Osteoblast (primary cell): ENCODE data around the gene DFFB. TPM values are rescaled to one million over a fixed set of nuclear protein-coding genes. Genes with fewer than 3 reads are reported as not detected.

ENCODE experiments used
- DNase-seq: peaks from one replicate; pipeline ENCODE4 v3.0.0; 2011; ENCODE audit warnings: low spot score, mixed read lengths; ENCODE audit not compliant: insufficient read length; ENCODE audit errors: missing footprints
- H2AFZ ChIP-seq: 2 replicates; pipeline ENCODE4 v1.6.0; 2011; ENCODE audit warnings: mild to moderate bottlenecking, low read length
- H3K27ac ChIP-seq: 2 replicates; pipeline ENCODE4 v1.5.1; 2011; ENCODE audit warnings: mild to moderate bottlenecking, low read depth, low read length, moderate library complexity
- H3K27me3 ChIP-seq: 2 replicates; pipeline ENCODE4 v1.6.0; 2012; ENCODE audit warnings: mild to moderate bottlenecking, control low read depth, inconsistent platforms, low read length, moderate library complexity; ENCODE audit not compliant: insufficient read depth
- H3K36me3 ChIP-seq: 2 replicates; pipeline ENCODE4 v1.5.1; 2011; ENCODE audit warnings: mild to moderate bottlenecking, low read length, control low read depth, moderate library complexity; ENCODE audit not compliant: insufficient read depth
- H3K4me1 ChIP-seq: 2 replicates; pipeline ENCODE4 v1.5.1; 2011; ENCODE audit warnings: mild to moderate bottlenecking, low read length, control low read depth, moderate library complexity; ENCODE audit not compliant: insufficient read depth
- H3K4me2 ChIP-seq: 2 replicates; pipeline ENCODE4 v1.6.0; 2011; ENCODE audit warnings: mild to moderate bottlenecking, low read length; ENCODE audit not compliant: insufficient read depth
- H3K4me3 ChIP-seq: fragments of 200-600 bp; sonication (generic); 3 replicates; pipeline ENCODE4 v1.5.1; 2012; ENCODE audit warnings: mild to moderate bottlenecking, low read length, inconsistent platforms; ENCODE audit not compliant: insufficient read depth
- H3K79me2 ChIP-seq: 2 replicates; pipeline ENCODE4 v1.6.0; 2012; ENCODE audit warnings: mild to moderate bottlenecking, low read length, control low read depth, inconsistent platforms; ENCODE audit not compliant: insufficient read depth
- H3K9me3 ChIP-seq: 2 replicates; pipeline ENCODE4 v1.5.1; 2011; ENCODE audit warnings: low read depth, low read length, control low read depth
- H4K20me1 ChIP-seq: 2 replicates; pipeline ENCODE4 v1.6.0; 2012; ENCODE audit warnings: mild to moderate bottlenecking, low read length, control low read depth; ENCODE audit not compliant: insufficient read depth
- total RNA-seq: library from RNA; depleted of rRNA; stranded (reverse); fragments of >200 nt; gene quantifications from 2 replicates; pipeline ENCODE4 v1.2.3, GENCODE V29; 2012
- TF ChIP-seq, protein P1 (sequence below): IDR thresholded peaks from 2 replicates; pipeline ENCODE4 v1.5.1; 2011; ENCODE audit warnings: mild to moderate bottlenecking, low read depth, low read length, moderate library complexity; ENCODE audit errors: extremely low read depth

DFFB gene
- total RNA-seq, 1 donor: 5.1 TPM

DNA sequence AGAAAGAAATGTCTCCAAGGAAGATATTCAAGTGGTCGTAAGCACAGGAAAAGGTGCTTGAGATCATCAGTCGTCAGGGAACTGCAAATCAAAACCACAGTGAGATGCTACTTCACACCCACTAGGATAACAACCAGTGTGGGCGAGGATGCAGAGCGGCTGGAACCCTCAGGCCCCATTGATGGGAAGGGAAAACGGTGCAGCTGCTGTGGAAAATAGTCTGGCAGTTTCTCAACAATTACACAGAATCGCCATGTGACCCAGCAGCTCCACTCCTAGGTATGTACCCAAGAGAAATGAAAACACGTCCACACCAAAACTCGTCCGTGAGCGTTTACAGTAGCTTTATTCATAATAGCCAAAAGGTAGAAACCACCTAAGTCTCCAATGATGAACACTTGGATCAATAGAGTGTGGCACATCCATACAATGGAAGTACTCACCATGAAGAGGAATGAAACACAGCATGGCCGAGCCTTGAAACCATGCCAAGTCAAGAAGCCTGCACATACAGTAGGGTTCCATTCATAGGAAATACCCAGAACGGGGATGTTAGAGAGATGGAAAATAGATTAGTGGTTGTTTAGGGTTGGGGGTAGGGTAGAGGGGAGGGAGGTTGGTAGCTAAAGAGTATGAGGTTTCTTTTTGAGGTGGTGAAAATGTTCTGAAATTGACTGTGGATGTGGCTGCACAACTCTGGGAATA lies 6.1 kb downstream of the DFFB start:
- DNase-seq: no peak
- no peaks in the 10 kb centered on the region for H3K27me3 ChIP-seq
- H3K36me3 ChIP-seq: no peaks in the 10 kb centered on the region
- no peaks in the 10 kb centered on the region for H3K9me3 ChIP-seq
- no peak overlapping the region for H2AFZ ChIP-seq
- H3K4me2 ChIP-seq: no peak overlapping the region
- no peak overlapping the region for H3K4me3 ChIP-seq
- H3K4me1 ChIP-seq: peaks cover under 1% of the 10 kb centered on the region
- peaks cover 11% of the 10 kb centered on the region for H3K79me2 ChIP-seq
- TF ChIP-seq, protein P1, sequence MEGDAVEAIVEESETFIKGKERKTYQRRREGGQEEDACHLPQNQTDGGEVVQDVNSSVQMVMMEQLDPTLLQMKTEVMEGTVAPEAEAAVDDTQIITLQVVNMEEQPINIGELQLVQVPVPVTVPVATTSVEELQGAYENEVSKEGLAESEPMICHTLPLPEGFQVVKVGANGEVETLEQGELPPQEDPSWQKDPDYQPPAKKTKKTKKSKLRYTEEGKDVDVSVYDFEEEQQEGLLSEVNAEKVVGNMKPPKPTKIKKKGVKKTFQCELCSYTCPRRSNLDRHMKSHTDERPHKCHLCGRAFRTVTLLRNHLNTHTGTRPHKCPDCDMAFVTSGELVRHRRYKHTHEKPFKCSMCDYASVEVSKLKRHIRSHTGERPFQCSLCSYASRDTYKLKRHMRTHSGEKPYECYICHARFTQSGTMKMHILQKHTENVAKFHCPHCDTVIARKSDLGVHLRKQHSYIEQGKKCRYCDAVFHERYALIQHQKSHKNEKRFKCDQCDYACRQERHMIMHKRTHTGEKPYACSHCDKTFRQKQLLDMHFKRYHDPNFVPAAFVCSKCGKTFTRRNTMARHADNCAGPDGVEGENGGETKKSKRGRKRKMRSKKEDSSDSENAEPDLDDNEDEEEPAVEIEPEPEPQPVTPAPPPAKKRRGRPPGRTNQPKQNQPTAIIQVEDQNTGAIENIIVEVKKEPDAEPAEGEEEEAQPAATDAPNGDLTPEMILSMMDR: no peak
- H3K27ac ChIP-seq: no peak overlapping the region
- H4K20me1 ChIP-seq: peaks cover 15% of the 10 kb centered on the region

DNA sequence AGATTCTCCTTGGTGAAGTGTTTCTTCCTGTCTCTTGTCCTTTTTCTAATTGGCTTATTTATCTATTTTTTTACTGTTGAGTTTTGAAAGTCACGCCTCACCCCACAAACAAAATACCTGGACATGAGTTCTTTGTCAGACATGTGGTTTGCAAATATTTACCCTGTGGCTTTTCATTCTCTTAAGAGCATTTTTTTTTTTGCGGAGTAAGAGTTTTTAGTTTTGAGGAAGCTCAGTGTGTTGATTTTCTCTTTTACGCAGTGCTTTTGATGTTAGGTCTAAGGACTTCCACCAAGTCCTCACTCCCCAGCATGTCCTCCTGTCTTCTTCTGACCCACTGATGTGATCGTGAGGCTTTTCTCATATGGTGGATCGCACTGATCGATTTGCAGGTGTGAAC lies 7.6 kb downstream of the DFFB start:
- Histone ChIP-seq H3K4me2 (no peak overlapping the region), H3K9me3 (no peaks in the 10 kb centered on the region), H3K27me3 (no peaks in the 10 kb centered on the region), H3K4me1 (no peaks in the 10 kb centered on the region), H3K27ac (no peak overlapping the region), H3K36me3 (no peaks in the 10 kb centered on the region), H2AFZ (no peak overlapping the region), H4K20me1 (no peaks in the 10 kb centered on the region), H3K79me2 (no peaks in the 10 kb centered on the region), H3K4me3 (no peak overlapping the region)
- TF ChIP-seq, protein P1: no peak
- no peak for DNase-seq

DNA sequence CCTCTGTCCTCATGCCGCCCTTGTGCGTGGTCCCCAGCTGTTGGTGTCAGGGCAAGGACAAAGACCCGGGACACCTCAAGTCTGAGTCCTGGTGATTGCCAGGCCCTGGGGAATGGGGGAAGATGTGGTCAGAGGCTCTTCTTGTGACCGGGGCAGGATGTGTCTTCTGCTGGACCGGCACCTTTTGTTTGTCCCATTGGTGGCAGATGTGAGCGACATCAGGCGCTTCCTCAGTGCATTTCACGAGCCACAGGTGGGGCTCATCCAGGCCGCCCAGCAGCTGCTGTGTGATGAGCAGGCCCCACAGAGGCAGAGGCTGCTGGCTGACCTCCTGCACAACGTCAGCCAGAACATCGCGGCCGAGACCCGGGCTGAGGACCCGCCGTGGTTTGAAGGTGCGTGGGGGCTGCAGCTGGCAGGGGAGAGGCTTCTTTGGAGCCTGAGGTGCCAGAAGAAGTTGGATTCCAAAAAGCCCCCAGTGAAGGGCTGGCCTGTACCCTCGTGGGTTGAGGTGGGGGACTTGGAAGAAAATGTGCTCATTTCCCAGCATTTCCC lies 8.4 kb downstream of the DFFB start:
- no peak overlapping the region for H2AFZ ChIP-seq
- no peak overlapping the region for H3K4me2 ChIP-seq
- H3K27me3 ChIP-seq: no peaks in the 10 kb centered on the region
- no peaks in the 10 kb centered on the region for H3K36me3 ChIP-seq
- no peaks in the 10 kb centered on the region for H4K20me1 ChIP-seq
- H3K4me3 ChIP-seq: no peak overlapping the region
- no peak overlapping the region for H3K27ac ChIP-seq
- TF ChIP-seq, protein P1: no peak
- H3K79me2 ChIP-seq: no peaks in the 10 kb centered on the region
- no peaks in the 10 kb centered on the region for H3K9me3 ChIP-seq
- no peaks in the 10 kb centered on the region for H3K4me1 ChIP-seq
- no peak for DNase-seq

DNA sequence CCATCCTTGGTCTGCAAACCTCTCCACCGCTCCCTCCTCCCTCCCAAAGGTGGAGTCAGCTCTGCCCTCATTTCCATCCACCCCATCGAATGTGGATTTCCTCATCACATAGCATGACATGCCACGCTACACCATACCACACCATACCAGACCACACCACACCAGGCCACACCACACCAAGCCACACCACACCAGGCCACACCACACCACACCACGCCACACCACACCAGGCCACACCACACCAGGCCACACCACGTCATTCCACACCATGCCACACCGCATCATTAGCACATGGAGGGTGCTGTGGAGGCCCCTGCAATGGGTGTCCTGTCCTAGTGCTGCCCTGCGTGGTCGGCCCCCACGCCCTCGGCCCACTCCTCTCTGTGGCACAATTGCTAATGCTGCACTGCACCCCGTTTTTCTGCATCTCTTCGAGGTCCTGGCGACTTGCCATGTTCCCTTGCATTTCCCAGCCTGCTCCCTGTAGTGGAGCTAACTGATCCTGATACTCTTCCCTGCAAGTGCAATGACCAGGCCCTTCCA lies 11.3 kb downstream of the DFFB start:
- no peak for DNase-seq
- Histone ChIP-seq H4K20me1 (no peaks in the 10 kb centered on the region), H3K9me3 (no peaks in the 10 kb centered on the region), H3K27me3 (no peaks in the 10 kb centered on the region), H3K79me2 (no peaks in the 10 kb centered on the region), H3K4me3 (no peak overlapping the region), H3K36me3 (no peaks in the 10 kb centered on the region), H3K4me2 (no peak overlapping the region), H3K4me1 (no peaks in the 10 kb centered on the region), H3K27ac (no peak overlapping the region), H2AFZ (no peak overlapping the region)
- TF ChIP-seq, protein P1: no peak
